Astrocyte (in vitro differentiated cells and primary cell): Measurements from ENCODE around the gene NFAM1. TPM values are rescaled to one million over a fixed set of nuclear protein-coding genes. Genes with fewer than 3 reads are reported as not detected.
A peak's percentile ranks its signal among the peaks of the same experiment; 100 is the strongest.

Experiments used
- DNase-seq: peaks from one replicate; pipeline ENCODE4 v3.0.0-alpha.2; 2010; ENCODE audit warnings: low read depth
- FAIRE-seq: peaks from 2 replicates; lab custom pipeline; 2011; peaks lifted over from hg19 to GRCh38; lab: Jason Lieb, UNC
- H2AFZ ChIP-seq: 2 replicates; pipeline ENCODE4 v1.6.0; 2012; ENCODE audit warnings: low read depth, low read length, inconsistent platforms
- H3K27ac ChIP-seq: 2 replicates; pipeline ENCODE4 v1.5.1; 2011; ENCODE audit warnings: low read depth, low read length, inconsistent platforms
- H3K27me3 ChIP-seq: 2 replicates; pipeline ENCODE4 v1.6.0; 2011; ENCODE audit warnings: low read length, inconsistent platforms; ENCODE audit not compliant: insufficient read depth
- H3K36me3 ChIP-seq: 2 replicates; pipeline ENCODE4 v1.5.1; 2011; ENCODE audit warnings: low read length, inconsistent platforms; ENCODE audit not compliant: insufficient read depth
- H3K4me1 ChIP-seq: 2 replicates; pipeline ENCODE4 v1.5.1; 2011; ENCODE audit warnings: low read length, inconsistent platforms; ENCODE audit not compliant: insufficient read depth
- H3K4me2 ChIP-seq: 2 replicates; pipeline ENCODE4 v1.6.0; 2012; ENCODE audit warnings: low read length, inconsistent platforms
- H3K4me3 ChIP-seq: 2 replicates; pipeline ENCODE4 v1.5.1; 2011; ENCODE audit warnings: low read depth, mild to moderate bottlenecking, low read length, inconsistent platforms; ENCODE audit not compliant: insufficient read depth
- H3K79me2 ChIP-seq: 2 replicates; pipeline ENCODE4 v1.6.0; 2012; ENCODE audit warnings: mild to moderate bottlenecking, low read length, inconsistent platforms; ENCODE audit not compliant: insufficient read depth
- H3K9ac ChIP-seq: 2 replicates; pipeline ENCODE4 v1.6.0; 2012; ENCODE audit warnings: mild to moderate bottlenecking, low read length, inconsistent platforms
- H3K9me3 ChIP-seq: 2 replicates; pipeline ENCODE4 v1.5.1; 2012; ENCODE audit warnings: low read depth, mild to moderate bottlenecking, low read length, inconsistent platforms; ENCODE audit not compliant: insufficient read depth
- H4K20me1 ChIP-seq: 2 replicates; pipeline ENCODE4 v1.6.0; 2012; ENCODE audit warnings: low read length, inconsistent platforms; ENCODE audit not compliant: insufficient read depth
- H3K27ac Mint-ChIP-seq: one replicate; pipeline ENCODE4 v1.8.0; 2021; ENCODE audit warnings: mild to moderate bottlenecking, mixed read lengths; ENCODE audit not compliant: unreplicated experiment
- H3K27me3 Mint-ChIP-seq: one replicate; pipeline ENCODE4 v1.8.0; 2021; ENCODE audit warnings: low read depth, mixed read lengths; ENCODE audit not compliant: unreplicated experiment
- H3K36me3 Mint-ChIP-seq: one replicate; pipeline ENCODE4 v1.8.0; 2021; ENCODE audit warnings: low read depth, mixed read lengths; ENCODE audit not compliant: unreplicated experiment
- H3K4me1 Mint-ChIP-seq: one replicate; pipeline ENCODE4 v1.8.0; 2021; ENCODE audit warnings: low read depth, mixed read lengths; ENCODE audit not compliant: unreplicated experiment
- H3K4me3 Mint-ChIP-seq: one replicate; pipeline ENCODE4 v1.8.0; 2021; ENCODE audit warnings: mild to moderate bottlenecking, moderate library complexity, mixed read lengths; ENCODE audit not compliant: unreplicated experiment
- H3K9me3 Mint-ChIP-seq: one replicate; pipeline ENCODE4 v1.8.0; 2021; ENCODE audit warnings: mild to moderate bottlenecking, mixed read lengths; ENCODE audit not compliant: unreplicated experiment
- EZH2 ChIP-seq: IDR thresholded peaks from 2 replicates; pipeline ENCODE4 v1.6.1; 2012; ENCODE audit warnings: mild to moderate bottlenecking, low read length, inconsistent platforms; ENCODE audit not compliant: insufficient read depth
- total RNA-seq: library from RNA; stranded (reverse); gene quantifications from 2 replicates; pipeline ENCODE4 v1.2.1, GENCODE V29; 2021
- TF ChIP-seq, protein P1 (sequence below): IDR thresholded peaks from 2 replicates; pipeline ENCODE4 v1.5.1; 2011; ENCODE audit warnings: low read depth, mild to moderate bottlenecking, inconsistent platforms, low read length, moderate library complexity; ENCODE audit not compliant: insufficient read depth

The NFAM1 gene
- total RNA-seq, 1 donor from 2014 or later: 0.07 TPM

DNA sequence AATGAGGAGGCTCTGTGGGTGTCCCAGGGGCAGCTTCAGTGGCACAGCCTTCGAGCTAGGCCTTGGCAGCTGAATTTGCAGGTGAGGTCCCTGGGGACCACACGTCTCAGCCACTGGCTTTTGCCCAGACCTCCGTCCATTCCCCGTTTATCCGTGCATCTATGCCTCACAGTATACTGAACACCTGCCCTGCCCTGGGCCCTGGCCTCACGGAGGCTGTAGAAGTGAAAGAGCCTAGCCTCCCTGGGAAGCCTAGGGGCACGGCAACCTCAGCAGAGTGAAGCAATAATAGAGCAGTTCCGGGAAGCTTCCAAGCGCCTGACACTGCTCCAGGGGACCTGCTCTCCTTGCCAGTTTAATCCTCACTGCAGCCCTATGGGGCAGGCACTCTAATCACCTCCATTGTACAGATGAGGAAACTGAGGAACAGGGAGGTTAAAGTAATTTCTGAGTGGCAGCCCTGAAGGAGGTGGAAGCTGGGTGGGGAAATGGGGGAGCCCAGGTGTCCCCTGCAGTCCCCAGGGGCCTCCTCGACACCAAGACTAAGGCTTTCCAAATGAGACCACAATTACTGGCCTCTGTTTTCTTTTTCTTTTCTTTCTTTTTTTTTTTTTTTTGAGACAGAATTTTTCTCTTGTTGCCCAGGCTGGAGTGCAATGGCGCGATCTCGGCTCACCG lies 2.7 kb upstream of the NFAM1 start:
- no peaks in the 10 kb centered on the region for H3K9me3 Mint-ChIP-seq
- DNase-seq (no peak), FAIRE-seq (no peak)
- H3K27me3 ChIP-seq: peaks cover 46% of the 10 kb centered on the region
- no peaks in the 10 kb centered on the region for H3K9me3 ChIP-seq
- H3K4me2 ChIP-seq: no peak overlapping the region
- no peak overlapping the region for H3K27ac Mint-ChIP-seq
- no peak overlapping the region for H3K9ac ChIP-seq
- H4K20me1 ChIP-seq: no peaks in the 10 kb centered on the region
- H3K27me3 Mint-ChIP-seq: peaks cover 33% of the 10 kb centered on the region
- H3K36me3 Mint-ChIP-seq: no peaks in the 10 kb centered on the region
- H3K27ac ChIP-seq: no peak overlapping the region
- TF ChIP-seq, protein P1, sequence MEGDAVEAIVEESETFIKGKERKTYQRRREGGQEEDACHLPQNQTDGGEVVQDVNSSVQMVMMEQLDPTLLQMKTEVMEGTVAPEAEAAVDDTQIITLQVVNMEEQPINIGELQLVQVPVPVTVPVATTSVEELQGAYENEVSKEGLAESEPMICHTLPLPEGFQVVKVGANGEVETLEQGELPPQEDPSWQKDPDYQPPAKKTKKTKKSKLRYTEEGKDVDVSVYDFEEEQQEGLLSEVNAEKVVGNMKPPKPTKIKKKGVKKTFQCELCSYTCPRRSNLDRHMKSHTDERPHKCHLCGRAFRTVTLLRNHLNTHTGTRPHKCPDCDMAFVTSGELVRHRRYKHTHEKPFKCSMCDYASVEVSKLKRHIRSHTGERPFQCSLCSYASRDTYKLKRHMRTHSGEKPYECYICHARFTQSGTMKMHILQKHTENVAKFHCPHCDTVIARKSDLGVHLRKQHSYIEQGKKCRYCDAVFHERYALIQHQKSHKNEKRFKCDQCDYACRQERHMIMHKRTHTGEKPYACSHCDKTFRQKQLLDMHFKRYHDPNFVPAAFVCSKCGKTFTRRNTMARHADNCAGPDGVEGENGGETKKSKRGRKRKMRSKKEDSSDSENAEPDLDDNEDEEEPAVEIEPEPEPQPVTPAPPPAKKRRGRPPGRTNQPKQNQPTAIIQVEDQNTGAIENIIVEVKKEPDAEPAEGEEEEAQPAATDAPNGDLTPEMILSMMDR: no peak
- peak; percentile 51 for TF ChIP-seq EZH2
- H3K4me3 Mint-ChIP-seq: no peak overlapping the region
- peaks cover 13% of the 10 kb centered on the region for H3K4me1 ChIP-seq
- H2AFZ ChIP-seq: no peak overlapping the region
- no peak overlapping the region for H3K4me3 ChIP-seq
- H3K36me3 ChIP-seq: no peaks in the 10 kb centered on the region
- H3K4me1 Mint-ChIP-seq: peaks cover 2% of the 10 kb centered on the region
- no peaks in the 10 kb centered on the region for H3K79me2 ChIP-seq

DNA sequence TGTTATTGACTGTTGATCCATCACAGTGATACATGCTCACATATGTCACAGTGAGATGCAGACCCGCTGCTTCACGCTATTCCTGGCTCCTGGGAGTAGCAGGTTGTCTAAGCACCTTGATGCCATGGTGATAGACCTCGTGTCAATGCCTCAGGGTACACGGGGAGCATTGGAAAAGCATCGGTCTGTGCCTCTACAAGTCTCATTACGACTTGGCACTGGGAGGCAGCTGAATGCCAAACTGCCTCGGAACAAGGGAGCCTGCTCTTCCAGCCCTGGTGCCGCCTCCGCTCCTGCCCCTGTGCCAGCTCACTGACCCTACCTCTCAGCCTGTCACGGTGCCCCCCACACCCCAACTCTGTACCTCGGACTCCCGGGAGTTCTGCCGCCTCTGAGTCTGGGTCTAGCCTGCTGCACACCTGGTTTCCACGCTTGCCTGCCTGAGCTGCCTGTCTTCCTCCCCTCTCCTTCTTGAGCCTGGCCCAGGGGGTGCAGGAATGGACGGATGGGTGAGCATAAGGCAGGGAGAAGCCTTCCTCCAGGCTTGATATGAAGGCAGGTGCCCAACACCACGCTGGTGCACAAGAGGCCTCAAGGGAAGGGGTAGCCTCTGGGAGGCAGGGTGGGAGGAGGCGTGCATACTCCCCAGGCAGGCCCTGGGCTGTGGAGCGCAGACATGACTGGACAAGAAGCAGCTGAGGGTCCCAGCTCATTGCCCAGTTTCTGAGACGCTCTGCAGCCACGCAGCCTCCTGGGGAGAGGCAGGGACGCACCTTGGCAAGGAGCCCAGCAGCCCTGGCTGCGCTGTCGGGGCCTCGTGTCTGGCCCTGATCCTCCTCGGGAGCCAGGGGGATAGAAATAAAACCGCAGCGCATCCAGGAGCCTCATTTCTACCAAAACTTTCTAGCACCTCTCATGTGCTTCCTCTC lies 1.8 kb upstream of the NFAM1 start:
- TF ChIP-seq, protein P1: no peak
- TF ChIP-seq EZH2: no peak
- no peak for FAIRE-seq
- H2AFZ ChIP-seq: no peak overlapping the region

More for the DNA sequence above, 1.8 kb upstream of the NFAM1 start:
- Histone ChIP-seq H3K4me3 (no peak overlapping the region), H3K9me3 (no peaks in the 10 kb centered on the region), H3K4me2 (no peak overlapping the region), H3K36me3 (no peaks in the 10 kb centered on the region), H3K27ac (no peak overlapping the region), H3K27me3 (peaks cover 46% of the 10 kb centered on the region), H3K9ac (no peak overlapping the region), H4K20me1 (no peaks in the 10 kb centered on the region), H3K79me2 (no peaks in the 10 kb centered on the region), H3K4me1 (peaks cover 9% of the 10 kb centered on the region)
- H3K4me1 Mint-ChIP-seq: peaks cover 2% of the 10 kb centered on the region
- H3K4me3 Mint-ChIP-seq: no peak overlapping the region
- H3K36me3 Mint-ChIP-seq: no peaks in the 10 kb centered on the region
- no peak for DNase-seq
- peaks cover 38% of the 10 kb centered on the region for H3K27me3 Mint-ChIP-seq
- H3K27ac Mint-ChIP-seq: no peak overlapping the region
- H3K9me3 Mint-ChIP-seq: no peaks in the 10 kb centered on the region
